CD4-positive, alpha-beta memory T cell (primary cell): ENCODE measurements around the gene ATXN2. TPM values are rescaled to one million over a fixed set of nuclear protein-coding genes. Genes with fewer than 3 reads are reported as not detected.
"Not testable (repeated sequence)": the region's sequence is repeated elsewhere in the genome, so short reads cannot be mapped to it uniquely, and the experiment has no call there.

Source experiments
- CTCF ChIA-PET: fragments of 350-600 bp; sonication (Branson Sonifier 250); formaldehyde crosslinking; loops from one replicate; lab custom pipeline; 2021; ENCODE audit warnings: inconsistent platforms; ENCODE audit not compliant: partially characterized antibody; lab: Charles Lee
- POLR2A ChIA-PET: fragments of 350-600 bp; sonication (Branson Sonifier 250); formaldehyde crosslinking; loops from one replicate; lab custom pipeline; 2021; ENCODE audit not compliant: partially characterized antibody; lab: Charles Lee
- DNase-seq, 5 donors: peaks; one replicate each; pipeline versions ENCODE4 v3.0.0 to v3.0.0-alpha.2; 2020 to 2022; ENCODE audit warnings: mixed read lengths in 1 of 5
- H3K27ac ChIP-seq: one replicate; pipeline ENCODE4 v1.7.0; 2013; ENCODE audit warnings: low read depth, low read length
- H3K27me3 ChIP-seq: 2 replicates; pipeline ENCODE4 v1.7.0; 2013; ENCODE audit warnings: mild to moderate bottlenecking, low read length, moderate library complexity; ENCODE audit not compliant: insufficient read depth
- H3K36me3 ChIP-seq: 2 replicates; pipeline ENCODE4 v1.7.0; 2013; ENCODE audit warnings: mild to moderate bottlenecking, low read length, moderate library complexity; ENCODE audit not compliant: insufficient read depth
- H3K4me1 ChIP-seq: 2 replicates; pipeline ENCODE4 v1.7.0; 2013; ENCODE audit warnings: mild to moderate bottlenecking, low read length, moderate library complexity; ENCODE audit not compliant: insufficient read depth
- H3K4me3 ChIP-seq, 2 donors: one replicate each; pipeline ENCODE4 v1.7.0; 2013; ENCODE audit warnings: low read length in 2 of 2, mild to moderate bottlenecking in 1 of 2
- H3K9me3 ChIP-seq, 2 donors: one replicate each; pipeline ENCODE4 v1.7.0; 2013; ENCODE audit warnings: low read length in 2 of 2, control low read depth in 1 of 2; ENCODE audit not compliant: control insufficient read depth in 1 of 2
- H3K27ac Mint-ChIP-seq, 7 donors: one replicate each; pipeline ENCODE4 v1.8.0; 2020 to 2021; ENCODE audit warnings: mixed read lengths in 7 of 7, mild to moderate bottlenecking in 6 of 7, inconsistent platforms in 3 of 7, moderate library complexity in 3 of 7
- H3K27me3 Mint-ChIP-seq, 2 donors: one replicate each; pipeline ENCODE4 v1.8.0; 2020 to 2021; ENCODE audit warnings: mixed read lengths in 2 of 2
- H3K36me3 Mint-ChIP-seq, 2 donors: one replicate each; pipeline ENCODE4 v1.8.0; 2020 to 2021; ENCODE audit warnings: mixed read lengths in 2 of 2, inconsistent platforms in 1 of 2, mild to moderate bottlenecking in 1 of 2
- H3K4me1 Mint-ChIP-seq, 4 donors: one replicate each; pipeline ENCODE4 v1.8.0; 2020 to 2021; ENCODE audit warnings: mixed read lengths in 4 of 4, mild to moderate bottlenecking in 1 of 4
- H3K4me3 Mint-ChIP-seq, 8 donors: one replicate each; pipeline ENCODE4 v1.8.0; 2020 to 2021; ENCODE audit warnings: mixed read lengths in 8 of 8, mild to moderate bottlenecking in 7 of 8, moderate library complexity in 6 of 8, inconsistent platforms in 3 of 8
- H3K9me3 Mint-ChIP-seq, 8 donors: one replicate each; pipeline ENCODE4 v1.8.0; 2020 to 2021; ENCODE audit warnings: mixed read lengths in 8 of 8, mild to moderate bottlenecking in 5 of 8, inconsistent platforms in 3 of 8, moderate library complexity in 1 of 8
- intact Hi-C: fragments of 100-400 bp; cut with micrococcal nuclease; formaldehyde crosslinking; loops from one replicate; pipeline ENCODE4 v1.15.1; 2023
- polyA plus RNA-seq, 2 donors: library from polyadenylated mRNA; unstranded; fragments of 300-500 nt; fragmentation: Illumina TruSeq; gene quantifications; one replicate each; pipeline ENCODE4 v1.2.3, GENCODE V29; 2021
- total RNA-seq, 2 experiments: library from RNA; stranded (reverse); gene quantifications; one replicate each; pipeline ENCODE4 v1.2.3, GENCODE V29; 2021

Gene ATXN2
- total and polyA plus RNA-seq, 4 experiments from 2014 or later: 11.0 to 74.8 (median 53.0) TPM

GRCh38 chr12:111599453-111600204 is 514 bp upstream of the ATXN2 start:
- peak overlapping the region; percentile 79 to 91 (median 88) for H3K4me3 Mint-ChIP-seq
- Histone ChIP-seq H3K36me3 (no peaks in the 10 kb centered on the region), H3K27ac (peak overlapping the region; percentile 83), H3K9me3 (no peaks in the 10 kb centered on the region), H3K4me3 (peak overlapping the region; percentile 75 to 91), H3K4me1 (peaks cover 32% of the 10 kb centered on the region), H3K27me3 (no peaks in the 10 kb centered on the region)
- CTCF ChIA-PET: no interaction called here
- peaks cover 0 to 3% (median 0%) of the 10 kb centered on the region in 8 donors for H3K9me3 Mint-ChIP-seq
- peaks cover 0 to 7% of the 10 kb centered on the region in 2 donors for H3K36me3 Mint-ChIP-seq
- POLR2A ChIA-PET: interaction anchor here (1.0 kb wide), 4 partner anchors 87 to 526 kb away, joined by 3 to 4 read pairs (median 3); partner anchors contain the start of genes ACAD10, BRAP, MAPKAPK5 and TRAFD1
- intact Hi-C loops: loop anchor here (1.0 to 5.0 kb wide), 3 partner anchors 87 to 528 kb away; partner anchors contain the start of genes ACAD10, SH2B3 and TRAFD1
- DNase-seq: peak; percentile 86 to 92 (median 89)
- H3K27me3 Mint-ChIP-seq: no peaks in the 10 kb centered on the region
- peaks cover 18 to 40% (median 30%) of the 10 kb centered on the region in 4 donors for H3K4me1 Mint-ChIP-seq
- H3K27ac Mint-ChIP-seq: peak overlapping the region; percentile 60 to 96 (median 92)

DNA sequence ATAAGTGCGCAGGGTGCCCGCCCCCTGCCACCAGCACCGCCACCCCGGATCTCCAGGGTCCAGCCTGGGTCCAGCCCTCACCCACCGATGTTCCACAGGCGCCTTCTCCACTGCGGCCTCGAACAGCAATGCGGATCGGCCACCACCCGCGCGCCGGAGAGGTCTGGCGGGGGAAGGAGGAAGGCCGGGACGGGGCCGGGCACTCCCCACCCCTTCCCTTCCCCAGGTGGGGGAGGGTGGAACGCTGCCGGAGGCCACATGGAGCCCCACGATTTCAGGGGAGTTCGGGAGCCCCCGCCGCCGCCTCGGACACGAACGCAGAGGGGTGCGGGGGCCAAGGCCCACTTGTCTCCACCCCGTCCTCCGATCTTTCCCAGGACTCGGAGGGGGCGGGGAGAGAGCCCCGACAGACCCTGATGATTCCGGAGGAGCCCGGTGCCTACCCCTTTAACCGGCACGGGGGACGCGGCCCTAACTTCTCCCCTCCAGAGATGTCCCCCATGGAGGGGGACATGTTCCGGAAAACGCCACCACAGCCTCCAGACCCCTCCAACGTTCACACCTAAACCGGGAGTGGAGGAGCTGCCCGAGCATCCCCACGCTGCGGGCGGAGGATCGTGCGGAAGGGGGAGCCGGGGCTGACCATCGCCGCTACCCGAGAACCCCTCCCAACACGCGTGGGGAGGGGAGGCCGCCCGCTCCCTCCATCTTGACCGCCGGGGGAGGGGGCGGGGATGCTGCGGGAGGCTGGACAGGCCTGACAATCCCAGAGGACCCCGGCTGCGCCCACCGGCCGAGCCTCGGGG is 1.1 kb downstream of the ATXN2 start:
- Histone ChIP-seq H3K36me3 (no peaks in the 10 kb centered on the region), H3K27ac (peak overlapping the region; percentile 83), H3K4me3 (peak overlapping the region; percentile 53 to 81), H3K9me3 (no peaks in the 10 kb centered on the region), H3K27me3 (no peaks in the 10 kb centered on the region), H3K4me1 (peaks cover 38% of the 10 kb centered on the region)
- H3K27me3 Mint-ChIP-seq: no peaks in the 10 kb centered on the region
- H3K27ac Mint-ChIP-seq: peak overlapping the region; percentile 91 to 98 (median 95)
- peaks cover 0 to 7% of the 10 kb centered on the region in 2 donors for H3K36me3 Mint-ChIP-seq
- POLR2A ChIA-PET: interaction anchor here (1.0 kb wide), 1 partner anchor 88 kb away, joined by 4 read pairs; the partner anchor contains the start of genes ACAD10 and BRAP
- peak overlapping the region; percentile 87 to 98 (median 96) for H3K4me3 Mint-ChIP-seq
- DNase-seq: peak; percentile 15 to 46 (median 16)
- peaks cover 0 to 3% (median 0%) of the 10 kb centered on the region in 8 donors for H3K9me3 Mint-ChIP-seq
- intact Hi-C loops: loop anchor here (2.0 to 5.0 kb wide), 2 partner anchors 193 to 529 kb away; partner anchors contain the start of genes SH2B3 and TRAFD1
- CTCF ChIA-PET: no interaction called here
- H3K4me1 Mint-ChIP-seq: peaks cover 23 to 51% (median 37%) of the 10 kb centered on the region in 4 donors

DNA sequence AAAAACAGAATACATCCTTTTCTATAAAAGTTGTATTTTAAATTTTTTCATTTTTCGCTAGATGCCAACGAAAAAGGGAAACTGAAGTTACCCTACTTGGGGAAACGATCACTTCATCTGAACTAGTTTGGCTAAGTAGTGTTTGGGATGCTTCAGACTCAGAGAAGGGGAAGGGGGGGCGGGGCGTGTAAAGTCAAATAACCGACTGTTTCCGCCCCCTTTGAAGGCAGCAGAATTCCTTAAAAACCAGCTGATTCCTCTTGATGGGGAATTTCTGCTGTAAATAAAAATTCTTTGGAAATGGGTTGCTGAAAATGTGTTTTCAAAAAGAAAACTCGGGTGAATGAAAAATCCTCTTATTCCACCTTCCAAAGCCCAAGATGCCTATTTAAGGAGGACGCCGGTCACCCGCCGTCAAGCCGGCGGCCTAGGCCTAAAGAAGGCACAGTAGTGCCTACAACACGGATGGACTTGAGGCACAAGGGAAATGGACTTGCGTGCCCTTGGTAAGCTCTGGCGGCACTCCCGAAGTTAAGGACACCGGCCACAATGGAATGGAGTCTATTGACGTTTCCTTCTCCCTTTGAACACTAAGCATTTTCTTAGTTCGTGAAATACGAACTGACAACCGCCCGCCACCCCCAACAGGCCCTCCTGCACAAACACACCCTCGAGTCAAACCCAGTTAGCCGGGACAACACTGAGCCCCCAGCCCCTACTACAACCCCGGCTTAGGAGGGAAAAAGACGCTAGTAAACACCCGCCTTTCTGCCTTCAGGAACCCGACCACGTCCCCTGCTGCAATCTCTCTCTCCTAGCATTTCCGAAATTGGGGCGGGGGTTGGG is 1.9 kb downstream of the ATXN2 start:
- peaks cover 24 to 56% (median 40%) of the 10 kb centered on the region in 4 donors for H3K4me1 Mint-ChIP-seq
- intact Hi-C loops: loop anchor here (5.0 kb wide), 1 partner anchor 530 kb away; the partner anchor contains the start of gene TRAFD1
- peaks cover 0 to 8% of the 10 kb centered on the region in 2 donors for H3K36me3 Mint-ChIP-seq

GRCh38 chr12:111595341-111595835 is 3.7 kb downstream of the ATXN2 start:
- H3K27ac ChIP-seq, H3K4me3 ChIP-seq, H3K36me3 ChIP-seq, H3K9me3 ChIP-seq, H3K27me3 ChIP-seq, DNase-seq, H3K36me3 Mint-ChIP-seq, H3K27me3 Mint-ChIP-seq, POLR2A ChIA-PET, H3K9me3 Mint-ChIP-seq: not testable (repeated sequence)
- CTCF ChIA-PET: interaction anchor here (0.8 kb wide), 1 partner anchor 9 kb away, joined by 4 read pairs; no protein-coding TSS in a partner anchor
- Mint-ChIP-seq H3K27ac (peak overlapping the region in 3 of 7 donors; percentile 53 to 97 (median 57)), H3K4me3 (peak overlapping the region in 3 of 8 donors; percentile 7 to 13 (median 12)), H3K4me1 (peaks cover 24 to 56% (median 41%) of the 10 kb centered on the region in 4 donors)
- H3K4me1 ChIP-seq: peaks cover 36% of the 10 kb centered on the region
- intact Hi-C loops: loop anchor here (5.0 kb wide), 1 partner anchor 532 kb away; the partner anchor contains the start of gene TRAFD1

More for the DNA sequence above, 1.9 kb downstream of the ATXN2 start:
- peaks cover 0 to 3% (median 0%) of the 10 kb centered on the region in 8 donors for H3K9me3 Mint-ChIP-seq
- DNase-seq: peak in 4 of 5 donors; percentile 4 to 19 (median 16)
- H3K27me3 Mint-ChIP-seq: no peaks in the 10 kb centered on the region
- Histone ChIP-seq H3K4me3 (peak overlapping the region; percentile 53 to 81), H3K27ac (peak overlapping the region; percentile 83), H3K27me3 (no peaks in the 10 kb centered on the region), H3K9me3 (no peaks in the 10 kb centered on the region), H3K4me1 (peaks cover 38% of the 10 kb centered on the region), H3K36me3 (no peaks in the 10 kb centered on the region)
- H3K4me3 Mint-ChIP-seq: peak overlapping the region; percentile 87 to 98 (median 96)
- H3K27ac Mint-ChIP-seq: peak overlapping the region; percentile 91 to 98 (median 95)
- CTCF ChIA-PET: no interaction called here
- POLR2A ChIA-PET: interaction anchor here (0.8 to 1.0 kb wide), 2 partner anchors 13 to 89 kb away, joined by 3 to 4 read pairs; partner anchors contain the start of genes ACAD10 and BRAP

- H3K4me3 Mint-ChIP-seq, DNase-seq, H3K27me3 ChIP-seq, H3K9me3 Mint-ChIP-seq, POLR2A ChIA-PET, H3K27ac Mint-ChIP-seq, H3K4me3 ChIP-seq, H3K36me3 ChIP-seq, H3K9me3 ChIP-seq, H3K27me3 Mint-ChIP-seq, H3K36me3 Mint-ChIP-seq, intact Hi-C loops, H3K27ac ChIP-seq: not testable (repeated sequence)
- peaks cover 20% of the 10 kb centered on the region for H3K4me1 ChIP-seq
- peaks cover 18 to 51% (median 30%) of the 10 kb centered on the region in 4 donors for H3K4me1 Mint-ChIP-seq
- CTCF ChIA-PET: interaction anchor here (2.2 kb wide), 1 partner anchor 195 kb away, joined by 5 read pairs; no protein-coding TSS in a partner anchor
These were observed 7.6 kb downstream of the ATXN2 start for GRCh38 chr12:111591399-111592010.

GRCh38 chr12:111590552-111590951 is 8.6 kb downstream of the ATXN2 start:
- Mint-ChIP-seq H3K36me3 (peaks cover 0 to 1% of the 10 kb centered on the region in 2 donors), H3K4me3 (no peak overlapping the region), H3K9me3 (no peaks in the 10 kb centered on the region), H3K27me3 (no peaks in the 10 kb centered on the region), H3K27ac (peak overlapping the region in 1 of 7 donors; percentile 10), H3K4me1 (peaks cover 15 to 43% (median 23%) of the 10 kb centered on the region in 4 donors)
- Histone ChIP-seq H3K27ac (no peak overlapping the region), H3K36me3 (no peaks in the 10 kb centered on the region), H3K4me1 (peaks cover 11% of the 10 kb centered on the region), H3K27me3 (no peaks in the 10 kb centered on the region), H3K9me3 (no peaks in the 10 kb centered on the region), H3K4me3 (no peak overlapping the region)
- POLR2A ChIA-PET: no interaction called here
- CTCF ChIA-PET: interaction anchor here (0.9 kb wide), 1 partner anchor 19 kb away, joined by 3 read pairs; no protein-coding TSS in a partner anchor
- DNase-seq: no peak
- intact Hi-C loops: no loop called here
